HepG2 (cell line): ENCODE data around the gene PTH.

ENCODE experiments used
- CTCF ChIP-seq: sonication (generic); formaldehyde crosslinking; IDR thresholded peaks from 2 replicates; pipeline ENCODE4 v1.5.0; 2020; ENCODE audit warnings: mild to moderate bottlenecking, missing genetic modification reagents, moderate library complexity
- EP300 ChIP-seq, 3 experiments: sonication (generic) in 1 of 3; formaldehyde crosslinking in 1 of 3; IDR thresholded peaks; 2 replicates each; pipeline versions ENCODE4 v1.5.1 to v1.6.1; 2011 to 2020; ENCODE audit warnings: low read depth in 2 of 3, low read length in 2 of 3, borderline replicate concordance in 1 of 3, improper control_type of control experiment in 1 of 3, mild to moderate bottlenecking in 1 of 3, missing genetic modification reagents in 1 of 3, moderate library complexity in 1 of 3
- HCFC1 ChIP-seq: fragments of 150-350 bp; IDR thresholded peaks from 2 replicates; pipeline ENCODE4 v1.6.1; 2014; ENCODE audit warnings: low read depth, low read length
- IRF2 ChIP-seq: IDR thresholded peaks from 2 replicates; pipeline ENCODE4 v1.6.1; 2018; ENCODE audit warnings: missing genetic modification reagents, missing compliant biosample characterization
- POLR2A ChIP-seq, 2 experiments: IDR thresholded peaks; 2 replicates each; pipeline ENCODE4 v1.6.1; 2011; ENCODE audit warnings: low read depth in 2 of 2, low read length in 2 of 2, mild to moderate bottlenecking in 1 of 2, moderate library complexity in 1 of 2; ENCODE audit not compliant: insufficient read depth in 1 of 2
- SUZ12 ChIP-seq: fragments of 150-350 bp; IDR thresholded peaks from 2 replicates; pipeline ENCODE4 v1.6.1; 2014; ENCODE audit warnings: low read depth, low read length
- ZNF18 ChIP-seq: sonication (generic); formaldehyde crosslinking; IDR thresholded peaks from 2 replicates; pipeline ENCODE4 v1.8.0; 2022; ENCODE audit warnings: mild to moderate bottlenecking, missing genetic modification reagents; ENCODE audit not compliant: insufficient replicate concordance
- ZNF224 ChIP-seq: sonication (generic); formaldehyde crosslinking; IDR thresholded peaks from 2 replicates; pipeline ENCODE4 v1.5.0; 2020; ENCODE audit warnings: mild to moderate bottlenecking, missing genetic modification reagents

- no peak for TF ChIP-seq IRF2 (CRISPR knock-in tag)
- TF ChIP-seq HCFC1: no peak
- TF ChIP-seq POLR2A (IDR thresholded peaks at IDR 0.05; ENCODE audit: insufficient read depth in 1 of 2, low read depth in 2 of 2, low read length in 2 of 2): no peak
- no peak for TF ChIP-seq EP300 (IDR thresholded peaks at IDR 0.05; ENCODE audit: low read depth in 2 of 2, low read length in 2 of 2)
- no peak for TF ChIP-seq EP300 (CRISPR knock-in tag; IDR thresholded peaks at IDR 0.05; ENCODE audit: borderline replicate concordance)
- no peak for TF ChIP-seq ZNF18
- no peak for TF ChIP-seq SUZ12
- no peak for TF ChIP-seq ZNF224 (CRISPR knock-in tag)
- no peak for TF ChIP-seq CTCF (CRISPR knock-in tag)
These were observed 46.9 kb downstream of the PTH start for GRCh38 chr11:13448876-13449275.
